Stimulated activated CD4-positive, alpha-beta T cell treated with anti-CD3 and anti-CD28 coated beads, Interleukin-2, amount 100 ng/mL, for 24 hours (primary cell): Measurements from ENCODE around the gene HMGXB3.

ENCODE experiments used
- DNase-seq, 2 donors: peaks; one replicate each; pipeline ENCODE4 v3.0.0-alpha.2; 2020

The HMGXB3 gene, protein sequence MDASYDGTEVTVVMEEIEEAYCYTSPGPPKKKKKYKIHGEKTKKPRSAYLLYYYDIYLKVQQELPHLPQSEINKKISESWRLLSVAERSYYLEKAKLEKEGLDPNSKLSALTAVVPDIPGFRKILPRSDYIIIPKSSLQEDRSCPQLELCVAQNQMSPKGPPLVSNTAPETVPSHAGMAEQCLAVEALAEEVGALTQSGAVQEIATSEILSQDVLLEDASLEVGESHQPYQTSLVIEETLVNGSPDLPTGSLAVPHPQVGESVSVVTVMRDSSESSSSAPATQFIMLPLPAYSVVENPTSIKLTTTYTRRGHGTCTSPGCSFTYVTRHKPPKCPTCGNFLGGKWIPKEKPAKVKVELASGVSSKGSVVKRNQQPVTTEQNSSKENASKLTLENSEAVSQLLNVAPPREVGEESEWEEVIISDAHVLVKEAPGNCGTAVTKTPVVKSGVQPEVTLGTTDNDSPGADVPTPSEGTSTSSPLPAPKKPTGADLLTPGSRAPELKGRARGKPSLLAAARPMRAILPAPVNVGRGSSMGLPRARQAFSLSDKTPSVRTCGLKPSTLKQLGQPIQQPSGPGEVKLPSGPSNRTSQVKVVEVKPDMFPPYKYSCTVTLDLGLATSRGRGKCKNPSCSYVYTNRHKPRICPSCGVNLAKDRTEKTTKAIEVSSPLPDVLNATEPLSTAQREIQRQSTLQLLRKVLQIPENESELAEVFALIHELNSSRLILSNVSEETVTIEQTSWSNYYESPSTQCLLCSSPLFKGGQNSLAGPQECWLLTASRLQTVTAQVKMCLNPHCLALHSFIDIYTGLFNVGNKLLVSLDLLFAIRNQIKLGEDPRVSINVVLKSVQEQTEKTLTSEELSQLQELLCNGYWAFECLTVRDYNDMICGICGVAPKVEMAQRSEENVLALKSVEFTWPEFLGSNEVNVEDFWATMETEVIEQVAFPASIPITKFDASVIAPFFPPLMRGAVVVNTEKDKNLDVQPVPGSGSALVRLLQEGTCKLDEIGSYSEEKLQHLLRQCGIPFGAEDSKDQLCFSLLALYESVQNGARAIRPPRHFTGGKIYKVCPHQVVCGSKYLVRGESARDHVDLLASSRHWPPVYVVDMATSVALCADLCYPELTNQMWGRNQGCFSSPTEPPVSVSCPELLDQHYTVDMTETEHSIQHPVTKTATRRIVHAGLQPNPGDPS (N-terminal part only)

GRCh38 chr5:150000256-150000989 is at the start of gene HMGXB3, which contains the start of gene TIGD6:
HMGXB3 (plus strand) TSS chr5:150000739; CDS start chr5:150004853, 4,114 bp downstream.
TIGD6 (minus strand) TSS chr5:150000654; CDS start chr5:149996348, 4,306 bp downstream.
- DNase-seq = peak; percentile 90 to 91

- no peak for DNase-seq
Observed at GRCh38 chr5:149951138-149951749, 49.3 kb upstream of the HMGXB3 start.

DNA sequence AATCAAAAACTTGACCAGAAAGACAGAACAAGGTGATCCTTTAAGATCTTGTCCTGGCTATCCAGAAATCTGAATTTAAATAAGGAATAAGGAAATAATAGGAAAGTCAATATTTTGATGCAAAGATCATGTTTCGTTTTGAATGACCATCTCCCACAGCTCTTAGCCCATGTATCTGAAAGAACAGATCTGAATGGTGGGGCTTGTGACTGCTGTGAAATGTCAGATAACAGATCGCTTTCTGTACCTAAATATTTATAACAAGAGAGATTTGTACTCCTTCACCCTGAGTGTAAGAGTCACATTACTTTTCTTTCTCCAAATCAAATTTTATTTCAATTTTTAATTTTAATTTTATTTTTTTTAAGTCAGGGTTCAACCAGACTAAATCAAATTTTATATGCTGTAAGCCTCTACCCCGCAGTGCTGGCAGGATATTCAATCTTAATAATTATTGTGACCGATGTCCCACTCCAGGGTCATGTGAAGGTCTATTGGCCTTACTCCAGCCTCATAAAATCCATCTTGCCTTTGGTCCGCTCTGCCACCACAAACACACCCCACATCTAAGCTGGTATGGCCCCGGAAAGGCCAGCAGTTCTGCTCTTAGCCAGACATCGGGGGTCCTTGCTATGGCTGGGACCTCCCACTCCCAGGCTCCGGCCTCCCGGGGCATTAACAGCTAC is 47.0 kb upstream of the HMGXB3 start:
- DNase-seq = no peak

DNA sequence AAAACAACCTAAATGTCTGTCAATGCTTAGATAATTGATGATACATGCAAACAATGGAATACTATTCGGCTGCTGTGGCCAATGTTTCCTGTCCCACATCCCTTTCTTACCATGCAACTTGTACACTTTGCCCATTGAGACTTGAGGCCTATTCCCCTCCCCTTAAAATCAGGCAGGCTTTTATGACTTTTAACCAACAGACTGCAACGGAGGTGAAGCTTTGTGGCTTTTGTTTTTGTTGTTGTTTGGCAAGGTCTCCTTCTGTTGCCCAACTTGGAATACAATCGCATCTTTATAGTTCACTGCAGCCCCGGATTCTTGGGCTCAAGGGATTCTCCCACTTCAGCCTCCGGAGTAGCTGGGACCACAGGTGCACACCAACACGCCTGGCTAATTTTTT is 45.7 kb upstream of the HMGXB3 start:
- DNase-seq = no peak

- no peak for DNase-seq
Observed at GRCh38 chr5:149956685-149957084, 43.9 kb upstream of the HMGXB3 start.

GRCh38 chr5:149957855-149958254 is 42.7 kb upstream of the HMGXB3 start:
- DNase-seq = no peak

DNA sequence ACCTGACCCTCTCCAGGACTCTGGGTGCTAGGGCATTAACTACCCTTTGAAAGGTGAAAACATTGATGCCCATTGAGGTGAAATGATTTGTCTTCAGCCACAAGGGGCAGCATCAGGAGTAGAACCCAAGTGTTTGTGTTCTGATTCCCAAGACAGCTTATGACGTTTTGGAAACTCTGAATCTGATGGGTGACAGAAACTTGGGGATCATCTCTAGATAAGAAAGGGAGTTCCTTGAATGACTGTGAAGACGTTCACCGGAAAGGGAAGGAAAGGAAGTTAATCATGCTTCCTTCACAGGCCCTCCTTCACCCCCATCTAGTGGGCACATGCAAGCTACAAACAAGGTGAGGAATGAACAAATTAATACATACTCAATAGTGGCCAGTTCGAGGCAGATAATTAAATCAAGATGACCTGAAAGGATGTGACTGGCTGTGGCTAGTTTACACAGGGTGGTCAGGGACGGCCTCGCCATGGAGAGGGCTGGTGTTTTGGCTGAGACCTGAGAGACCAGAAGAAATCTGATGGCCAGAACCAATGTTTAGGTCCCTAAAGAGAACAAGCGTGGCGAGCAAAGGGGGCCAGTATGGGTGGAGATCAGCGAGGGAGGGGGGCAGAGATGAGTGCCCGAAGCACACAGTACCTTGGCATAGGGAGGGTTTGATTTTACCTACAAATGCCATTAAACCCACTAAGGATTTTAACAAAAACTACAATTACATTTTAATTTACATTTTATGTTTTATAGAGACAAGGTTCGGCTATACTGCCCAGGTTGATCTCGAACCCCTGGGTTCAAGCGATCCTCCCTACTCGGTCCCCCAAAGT is 40.9 kb upstream of the HMGXB3 start:
- DNase-seq = peak; percentile 31 to 58

GRCh38 chr5:149960272-149961185 is 40.0 kb upstream of the HMGXB3 start, which contains the start of gene SLC26A2:
SLC26A2 (plus strand) TSS chr5:149960758; CDS start chr5:149977653, 16,895 bp downstream.
- peak; percentile 94 for DNase-seq

- DNase-seq = no peak
Observed at GRCh38 chr5:149961186-149961685, 39.3 kb upstream of the HMGXB3 start.

DNA sequence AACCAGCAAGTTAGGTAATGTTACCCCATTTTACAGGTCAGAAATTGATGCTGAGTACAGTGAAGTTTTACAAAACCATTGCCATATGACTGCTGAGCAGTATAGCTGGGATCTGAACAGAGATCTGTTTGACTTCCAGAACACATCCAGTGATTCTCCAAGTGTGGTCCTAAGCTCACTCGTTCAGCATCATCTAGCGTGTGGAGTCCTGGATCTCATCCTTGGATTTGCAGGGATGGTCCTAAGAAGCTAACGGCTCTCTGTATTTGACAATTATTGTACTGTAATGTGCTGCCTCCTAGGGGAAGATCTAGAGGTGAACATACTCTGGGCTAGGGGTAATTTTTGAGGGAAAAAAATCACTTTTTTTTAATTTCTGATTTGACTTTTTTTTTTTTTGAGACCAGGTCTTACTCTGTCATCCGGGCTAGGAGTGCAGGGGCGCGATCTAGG is 38.6 kb upstream of the HMGXB3 start:
- DNase-seq = no peak

- no peak for DNase-seq
Observed at GRCh38 chr5:149962601-149963300, 37.8 kb upstream of the HMGXB3 start.

- DNase-seq = no peak
Observed at GRCh38 chr5:149963729-149964128, 36.8 kb upstream of the HMGXB3 start.

- DNase-seq = no peak
Observed at GRCh38 chr5:149966946-149967345, 33.6 kb upstream of the HMGXB3 start.

- DNase-seq = no peak
Observed at GRCh38 chr5:149969181-149969930, 31.2 kb upstream of the HMGXB3 start.

DNA sequence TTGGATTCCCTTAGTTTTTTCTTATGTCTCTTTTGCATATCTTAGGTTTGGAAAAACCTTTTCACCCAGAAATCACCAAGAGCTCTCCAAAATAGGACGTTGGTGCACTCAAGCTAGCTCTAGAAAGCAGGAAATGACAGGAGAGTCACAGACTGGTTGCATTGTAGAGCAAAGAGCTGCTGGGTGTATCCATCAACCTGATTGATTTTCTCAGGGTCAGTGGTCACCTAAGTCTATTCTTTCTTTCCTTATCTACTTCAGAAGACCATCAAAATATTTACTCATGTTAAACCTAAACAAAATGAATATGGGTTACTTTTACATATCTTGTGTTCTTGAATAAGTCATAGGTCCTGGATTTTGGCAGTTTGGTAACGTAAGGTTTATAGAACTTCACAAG is 25.1 kb upstream of the HMGXB3 start:
- no peak for DNase-seq

GRCh38 chr5:149979896-149980295 is 20.6 kb upstream of the HMGXB3 start:
- DNase-seq = no peak

DNA sequence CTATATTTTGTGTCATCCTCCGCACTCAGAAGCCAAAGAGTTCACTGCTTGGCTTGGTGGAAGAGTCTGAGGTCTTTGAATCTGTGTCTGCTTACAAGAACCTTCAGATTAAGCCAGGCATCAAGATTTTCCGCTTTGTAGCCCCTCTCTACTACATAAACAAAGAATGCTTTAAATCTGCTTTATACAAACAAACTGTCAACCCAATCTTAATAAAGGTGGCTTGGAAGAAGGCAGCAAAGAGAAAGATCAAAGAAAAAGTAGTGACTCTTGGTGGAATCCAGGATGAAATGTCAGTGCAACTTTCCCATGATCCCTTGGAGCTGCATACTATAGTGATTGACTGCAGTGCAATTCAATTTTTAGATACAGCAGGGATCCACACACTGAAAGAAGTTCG is 19.3 kb upstream of the HMGXB3 start:
- DNase-seq = no peak
